ENCODE measurements around the gene PCP4.

DNA sequence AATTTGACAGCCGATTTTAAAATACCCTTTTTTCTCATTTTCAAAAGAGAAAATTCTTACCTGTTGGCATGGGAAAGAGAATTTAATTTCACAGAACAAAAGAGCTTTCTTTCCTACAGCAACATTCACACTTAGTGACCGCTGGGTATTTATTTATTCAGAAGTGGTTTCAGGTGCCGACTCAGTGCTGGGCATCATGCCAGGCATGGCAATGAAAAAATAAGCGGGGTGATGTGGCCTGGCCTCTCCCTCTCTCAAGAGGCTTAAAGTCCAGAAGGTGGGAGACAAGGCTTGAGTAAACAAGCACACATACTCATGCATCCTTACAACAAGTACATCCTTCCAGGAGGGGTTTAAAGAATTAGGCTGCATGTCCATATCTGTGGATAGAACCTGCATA lies 4.1 kb upstream of the PCP4 start:
- TF ChIP-seq, protein P1, sequence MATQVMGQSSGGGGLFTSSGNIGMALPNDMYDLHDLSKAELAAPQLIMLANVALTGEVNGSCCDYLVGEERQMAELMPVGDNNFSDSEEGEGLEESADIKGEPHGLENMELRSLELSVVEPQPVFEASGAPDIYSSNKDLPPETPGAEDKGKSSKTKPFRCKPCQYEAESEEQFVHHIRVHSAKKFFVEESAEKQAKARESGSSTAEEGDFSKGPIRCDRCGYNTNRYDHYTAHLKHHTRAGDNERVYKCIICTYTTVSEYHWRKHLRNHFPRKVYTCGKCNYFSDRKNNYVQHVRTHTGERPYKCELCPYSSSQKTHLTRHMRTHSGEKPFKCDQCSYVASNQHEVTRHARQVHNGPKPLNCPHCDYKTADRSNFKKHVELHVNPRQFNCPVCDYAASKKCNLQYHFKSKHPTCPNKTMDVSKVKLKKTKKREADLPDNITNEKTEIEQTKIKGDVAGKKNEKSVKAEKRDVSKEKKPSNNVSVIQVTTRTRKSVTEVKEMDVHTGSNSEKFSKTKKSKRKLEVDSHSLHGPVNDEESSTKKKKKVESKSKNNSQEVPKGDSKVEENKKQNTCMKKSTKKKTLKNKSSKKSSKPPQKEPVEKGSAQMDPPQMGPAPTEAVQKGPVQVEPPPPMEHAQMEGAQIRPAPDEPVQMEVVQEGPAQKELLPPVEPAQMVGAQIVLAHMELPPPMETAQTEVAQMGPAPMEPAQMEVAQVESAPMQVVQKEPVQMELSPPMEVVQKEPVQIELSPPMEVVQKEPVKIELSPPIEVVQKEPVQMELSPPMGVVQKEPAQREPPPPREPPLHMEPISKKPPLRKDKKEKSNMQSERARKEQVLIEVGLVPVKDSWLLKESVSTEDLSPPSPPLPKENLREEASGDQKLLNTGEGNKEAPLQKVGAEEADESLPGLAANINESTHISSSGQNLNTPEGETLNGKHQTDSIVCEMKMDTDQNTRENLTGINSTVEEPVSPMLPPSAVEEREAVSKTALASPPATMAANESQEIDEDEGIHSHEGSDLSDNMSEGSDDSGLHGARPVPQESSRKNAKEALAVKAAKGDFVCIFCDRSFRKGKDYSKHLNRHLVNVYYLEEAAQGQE (IDR thresholded peaks at IDR 0.05; ENCODE audit: insufficient read depth in 1 of 2, low read depth in 2 of 2, low read length in 1 of 2), result no peak
- TF ChIP-seq POLR2AphosphoS5 (IDR thresholded peaks at IDR 0.05; ENCODE audit: low read depth, low read length) (no peak), TCF7L2 (IDR thresholded peaks at IDR 0.05; ENCODE audit: low read depth, low read length) (no peak), SIN3A (IDR thresholded peaks at IDR 0.05; ENCODE audit: borderline replicate concordance, insufficient read depth, low read depth, low read length) (no peak)
- TF ChIP-seq, protein P2, sequence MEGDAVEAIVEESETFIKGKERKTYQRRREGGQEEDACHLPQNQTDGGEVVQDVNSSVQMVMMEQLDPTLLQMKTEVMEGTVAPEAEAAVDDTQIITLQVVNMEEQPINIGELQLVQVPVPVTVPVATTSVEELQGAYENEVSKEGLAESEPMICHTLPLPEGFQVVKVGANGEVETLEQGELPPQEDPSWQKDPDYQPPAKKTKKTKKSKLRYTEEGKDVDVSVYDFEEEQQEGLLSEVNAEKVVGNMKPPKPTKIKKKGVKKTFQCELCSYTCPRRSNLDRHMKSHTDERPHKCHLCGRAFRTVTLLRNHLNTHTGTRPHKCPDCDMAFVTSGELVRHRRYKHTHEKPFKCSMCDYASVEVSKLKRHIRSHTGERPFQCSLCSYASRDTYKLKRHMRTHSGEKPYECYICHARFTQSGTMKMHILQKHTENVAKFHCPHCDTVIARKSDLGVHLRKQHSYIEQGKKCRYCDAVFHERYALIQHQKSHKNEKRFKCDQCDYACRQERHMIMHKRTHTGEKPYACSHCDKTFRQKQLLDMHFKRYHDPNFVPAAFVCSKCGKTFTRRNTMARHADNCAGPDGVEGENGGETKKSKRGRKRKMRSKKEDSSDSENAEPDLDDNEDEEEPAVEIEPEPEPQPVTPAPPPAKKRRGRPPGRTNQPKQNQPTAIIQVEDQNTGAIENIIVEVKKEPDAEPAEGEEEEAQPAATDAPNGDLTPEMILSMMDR (IDR thresholded peaks at IDR 0.05), result no peak
